ENCODE data around the gene RUFY4. TPM values are rescaled to one million over a fixed set of nuclear protein-coding genes. Genes with fewer than 3 reads are reported as not detected.

RUFY4 gene
- total and polyA plus RNA-seq, 9 of the 15 experiments (the other 6 are each of a cell fraction or from before 2014, with no cell fraction given): not detected

DNA sequence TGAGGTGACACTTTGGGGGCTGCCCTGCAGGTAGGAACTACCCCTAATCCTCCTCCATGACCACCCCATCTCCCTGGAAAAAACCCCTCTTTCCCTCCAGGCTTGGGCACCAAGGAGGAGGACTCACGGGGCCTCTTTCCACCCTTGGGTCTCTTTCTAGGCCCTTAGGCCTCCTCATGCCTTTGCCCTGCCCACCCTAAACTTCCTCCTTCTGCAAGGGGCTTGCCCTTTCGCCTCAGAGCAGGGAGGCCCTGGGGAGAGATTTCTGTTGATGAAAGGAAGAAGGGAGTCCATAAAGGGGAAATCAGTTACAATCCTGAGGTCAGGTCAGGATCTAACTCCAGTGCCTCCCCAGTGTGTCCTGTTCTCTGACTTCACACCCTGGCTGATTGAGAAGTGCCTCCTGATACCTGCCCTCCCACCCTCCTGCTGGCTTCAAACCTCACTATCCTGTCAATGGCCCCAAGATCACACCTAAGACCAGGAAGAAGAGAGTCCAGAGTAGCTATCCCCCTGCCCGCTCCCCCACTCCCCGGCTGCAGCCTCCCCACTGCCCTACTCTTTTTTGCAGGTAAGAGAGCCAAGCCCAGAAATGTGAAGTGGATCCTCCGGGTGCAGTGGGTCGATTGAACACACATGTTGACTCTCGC lies 49.5 kb upstream of the RUFY4 start (continued):
- TF ChIP-seq ZNF318 (IDR thresholded peaks at IDR 0.05; ENCODE audit: borderline replicate concordance in 1 of 2, low read depth in 1 of 2): no peak
- TF ChIP-seq TAF9B (IDR thresholded peaks at IDR 0.05; ENCODE audit: partially characterized antibody): no peak
- no peak for TF ChIP-seq PHF20 (IDR thresholded peaks at IDR 0.05; ENCODE audit: partially characterized antibody)

Measured in K562 (cell line).